Measurements from ENCODE around the gene PRPF19.

DNA sequence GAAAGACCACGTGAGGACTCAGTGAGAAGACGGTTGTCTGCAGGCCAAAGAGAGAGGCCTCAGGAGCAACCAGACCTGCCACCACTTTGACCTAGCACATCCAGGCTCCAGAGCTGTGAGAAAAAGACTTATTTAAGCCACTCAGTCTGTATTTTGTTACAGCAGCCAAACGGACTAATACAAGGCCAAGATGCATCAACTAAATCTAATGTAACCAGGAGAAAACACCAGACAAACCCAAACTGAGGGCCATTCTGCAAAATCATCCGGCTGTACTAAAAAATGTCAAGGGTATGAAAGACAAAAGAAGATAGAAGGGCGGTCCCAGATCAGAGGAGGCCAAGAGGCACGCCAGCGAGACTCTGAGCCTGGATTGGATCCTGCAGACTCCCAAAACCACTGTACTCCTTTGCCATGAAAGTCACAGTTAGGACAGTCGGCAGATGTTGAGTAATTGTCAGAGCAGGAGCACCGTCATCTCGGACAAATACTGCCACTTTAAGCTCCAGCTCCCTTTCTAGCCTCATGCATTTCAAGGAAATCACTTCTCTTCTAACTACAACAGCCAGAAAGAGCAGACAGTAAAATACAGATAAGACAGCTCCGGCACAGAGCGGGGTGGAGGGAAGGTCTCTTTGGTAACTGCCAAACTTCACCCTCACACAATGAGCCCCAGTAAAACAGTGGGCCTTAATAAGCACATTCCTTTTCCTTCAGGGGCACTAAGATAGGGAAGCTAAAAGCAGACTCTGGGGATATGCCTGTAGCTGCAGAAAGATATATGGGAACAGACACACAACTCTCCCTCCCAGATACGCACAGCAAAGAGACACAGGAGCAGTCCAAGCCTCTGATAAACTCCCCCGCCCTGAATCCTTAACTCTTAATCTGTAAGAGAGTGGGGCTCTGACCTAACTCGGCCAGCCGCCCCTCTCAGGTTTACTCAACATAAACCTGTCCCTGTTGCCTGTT, 42.5 kb downstream of the PRPF19 start:
- TF ChIP-seq POLR2AphosphoS5 (IDR thresholded peaks at IDR 0.05) (no peak), RAD21 (conservative IDR thresholded peaks at IDR 0.05) (no peak), TAF1 (IDR thresholded peaks at IDR 0.05; ENCODE audit: low read depth) (no peak), SMC3 (conservative IDR thresholded peaks at IDR 0.05; ENCODE audit: poor library complexity) (no peak), EZH2 (IDR thresholded peaks at IDR 0.05; ENCODE audit: borderline replicate concordance, insufficient read depth, low read length, poor library complexity, severe bottlenecking) (no peak), EP300 (conservative IDR thresholded peaks at IDR 0.05; ENCODE audit: poor library complexity, severe bottlenecking) (no peak)
- TF ChIP-seq, protein P1, sequence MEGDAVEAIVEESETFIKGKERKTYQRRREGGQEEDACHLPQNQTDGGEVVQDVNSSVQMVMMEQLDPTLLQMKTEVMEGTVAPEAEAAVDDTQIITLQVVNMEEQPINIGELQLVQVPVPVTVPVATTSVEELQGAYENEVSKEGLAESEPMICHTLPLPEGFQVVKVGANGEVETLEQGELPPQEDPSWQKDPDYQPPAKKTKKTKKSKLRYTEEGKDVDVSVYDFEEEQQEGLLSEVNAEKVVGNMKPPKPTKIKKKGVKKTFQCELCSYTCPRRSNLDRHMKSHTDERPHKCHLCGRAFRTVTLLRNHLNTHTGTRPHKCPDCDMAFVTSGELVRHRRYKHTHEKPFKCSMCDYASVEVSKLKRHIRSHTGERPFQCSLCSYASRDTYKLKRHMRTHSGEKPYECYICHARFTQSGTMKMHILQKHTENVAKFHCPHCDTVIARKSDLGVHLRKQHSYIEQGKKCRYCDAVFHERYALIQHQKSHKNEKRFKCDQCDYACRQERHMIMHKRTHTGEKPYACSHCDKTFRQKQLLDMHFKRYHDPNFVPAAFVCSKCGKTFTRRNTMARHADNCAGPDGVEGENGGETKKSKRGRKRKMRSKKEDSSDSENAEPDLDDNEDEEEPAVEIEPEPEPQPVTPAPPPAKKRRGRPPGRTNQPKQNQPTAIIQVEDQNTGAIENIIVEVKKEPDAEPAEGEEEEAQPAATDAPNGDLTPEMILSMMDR (IDR thresholded peaks at IDR 0.05; ENCODE audit: poor library complexity, severe bottlenecking) = no peak

All from neural cell (in vitro differentiated cells).